Activated T-cell treated with anti-CD3 and anti-CD28 coated beads for 4 hours (primary cell): Measurements from ENCODE around the gene MRPS5.

Source experiments
- DNase-seq: peaks from one replicate; pipeline ENCODE4 v3.0.0-alpha.2; 2020

Gene MRPS5

DNA sequence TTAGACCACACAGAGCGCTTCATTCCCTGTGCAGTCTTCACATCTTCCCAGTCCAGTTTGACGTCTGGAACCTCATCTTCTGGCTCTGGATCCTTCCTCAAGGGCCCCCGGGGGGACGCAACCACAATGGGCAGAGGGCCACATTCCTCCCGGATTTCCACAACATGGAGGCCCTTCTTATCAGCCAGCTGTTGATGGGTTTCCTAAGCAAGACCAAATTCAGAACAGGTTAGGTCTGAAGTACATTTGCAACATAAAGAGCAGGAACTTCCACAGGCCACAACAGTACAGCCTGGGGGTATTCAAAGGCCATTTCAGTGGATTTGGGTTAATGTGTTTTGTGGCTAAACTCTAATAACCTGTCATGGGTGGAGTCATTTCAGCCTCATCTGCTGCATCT, 34.2 kb downstream of the MRPS5 start:
- DNase-seq, result no peak

- no peak for DNase-seq
Observed at GRCh38 chr2:95086017-95086416, 35.6 kb downstream of the MRPS5 start.

DNA sequence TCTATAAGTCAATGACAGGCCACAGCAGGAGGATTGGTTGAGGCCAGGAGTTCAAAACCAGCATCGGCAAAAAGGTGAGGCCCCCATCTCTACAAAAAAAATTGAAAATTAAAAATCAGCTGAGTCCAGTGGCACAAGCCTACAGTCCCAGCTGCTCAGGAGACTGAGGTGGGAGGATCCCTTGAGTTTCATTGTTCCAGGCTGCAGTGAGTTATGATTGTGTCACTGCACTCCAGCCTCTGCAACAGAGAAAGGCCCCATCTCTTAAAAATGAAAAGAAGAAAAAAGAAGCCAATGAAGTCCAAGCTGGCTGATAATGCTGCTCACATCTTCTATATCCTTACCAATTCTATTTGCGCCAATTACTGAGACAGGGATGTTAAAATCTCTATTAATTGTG, 39.1 kb downstream of the MRPS5 start:
- no peak for DNase-seq

DNA sequence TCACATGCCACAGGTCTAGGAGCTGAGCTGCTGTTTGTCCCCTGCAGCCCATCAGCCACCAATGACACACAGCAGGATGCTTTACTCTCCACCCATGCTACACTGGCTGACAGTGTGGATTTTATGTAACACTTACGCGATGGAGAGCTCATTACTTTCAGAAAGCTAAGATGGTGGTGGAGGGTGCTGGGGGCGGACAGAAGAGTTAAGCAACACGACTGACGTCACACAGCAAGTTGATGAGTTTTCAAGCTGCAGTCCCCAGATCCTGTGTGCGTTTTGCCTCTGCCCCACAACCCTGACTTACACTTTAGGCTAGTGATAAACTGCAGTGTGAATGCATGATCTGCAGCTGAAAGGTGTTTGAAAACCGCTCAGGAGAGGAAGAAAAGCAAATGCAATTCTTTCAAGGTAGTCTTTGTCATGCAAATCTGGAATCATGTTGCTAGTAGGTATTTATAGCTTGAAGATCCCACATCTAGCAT, 42.4 kb downstream of the MRPS5 start:
- no peak for DNase-seq

GRCh38 chr2:95077861-95078603, 43.6 kb downstream of the MRPS5 start:
- no peak for DNase-seq

DNA sequence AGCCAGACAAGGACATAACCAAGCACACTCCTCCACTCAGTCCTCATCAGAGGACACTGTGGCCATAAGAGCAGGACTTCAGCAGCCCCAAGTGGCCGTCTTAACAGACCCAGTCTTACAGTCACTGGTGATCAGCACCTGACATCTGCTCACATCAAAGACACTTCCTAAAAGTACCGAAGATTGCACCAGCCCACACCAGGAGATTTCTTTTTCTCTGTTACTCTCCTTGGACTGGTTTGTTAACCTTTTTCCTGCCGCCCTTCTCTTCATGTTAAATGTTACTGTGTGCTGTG, 44.1 kb downstream of the MRPS5 start:
- DNase-seq, result no peak

DNA sequence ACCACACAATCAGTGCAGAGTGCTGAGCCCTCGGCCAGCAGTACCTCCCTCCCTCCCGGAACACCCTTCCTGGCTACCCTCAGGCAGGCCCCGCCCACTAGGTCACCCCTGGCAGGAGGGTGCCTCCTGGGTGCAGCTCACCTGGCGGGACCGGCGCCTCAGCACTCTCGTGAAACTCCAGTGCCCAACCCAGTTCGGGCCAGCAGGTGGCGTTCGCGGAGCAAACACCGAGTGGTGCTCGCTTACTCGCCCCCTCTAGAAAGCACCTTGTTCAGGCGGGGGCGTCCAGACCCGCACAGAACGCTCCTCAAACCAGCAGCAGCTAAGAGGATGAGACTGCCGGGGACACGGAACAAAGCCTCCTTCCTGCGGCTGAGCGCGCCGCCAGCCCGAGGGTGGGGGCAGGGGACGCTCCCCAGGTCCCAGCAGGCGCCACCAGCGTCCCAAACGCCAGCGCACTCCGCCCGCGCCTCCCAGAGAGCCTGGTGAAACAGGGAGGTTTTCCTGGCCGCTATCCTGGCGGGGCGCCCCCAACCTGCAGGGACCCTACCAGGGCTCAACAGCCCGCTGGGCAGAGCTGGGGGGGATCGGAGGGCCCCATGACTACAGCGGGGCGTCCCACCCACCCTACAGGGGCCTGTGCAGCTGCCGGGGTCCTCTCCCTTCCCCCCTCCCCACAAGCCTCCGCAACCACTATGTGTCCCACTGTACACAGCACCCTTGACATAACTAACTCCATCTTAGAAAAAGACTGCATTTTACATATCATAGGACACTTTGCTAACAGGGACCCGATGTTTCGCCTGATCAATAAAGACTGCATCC, 44.7 kb downstream of the MRPS5 start:
- DNase-seq, result peak; percentile 87

- DNase-seq, result no peak
Observed at GRCh38 chr2:95075440-95076132, 46.0 kb downstream of the MRPS5 start.

DNA sequence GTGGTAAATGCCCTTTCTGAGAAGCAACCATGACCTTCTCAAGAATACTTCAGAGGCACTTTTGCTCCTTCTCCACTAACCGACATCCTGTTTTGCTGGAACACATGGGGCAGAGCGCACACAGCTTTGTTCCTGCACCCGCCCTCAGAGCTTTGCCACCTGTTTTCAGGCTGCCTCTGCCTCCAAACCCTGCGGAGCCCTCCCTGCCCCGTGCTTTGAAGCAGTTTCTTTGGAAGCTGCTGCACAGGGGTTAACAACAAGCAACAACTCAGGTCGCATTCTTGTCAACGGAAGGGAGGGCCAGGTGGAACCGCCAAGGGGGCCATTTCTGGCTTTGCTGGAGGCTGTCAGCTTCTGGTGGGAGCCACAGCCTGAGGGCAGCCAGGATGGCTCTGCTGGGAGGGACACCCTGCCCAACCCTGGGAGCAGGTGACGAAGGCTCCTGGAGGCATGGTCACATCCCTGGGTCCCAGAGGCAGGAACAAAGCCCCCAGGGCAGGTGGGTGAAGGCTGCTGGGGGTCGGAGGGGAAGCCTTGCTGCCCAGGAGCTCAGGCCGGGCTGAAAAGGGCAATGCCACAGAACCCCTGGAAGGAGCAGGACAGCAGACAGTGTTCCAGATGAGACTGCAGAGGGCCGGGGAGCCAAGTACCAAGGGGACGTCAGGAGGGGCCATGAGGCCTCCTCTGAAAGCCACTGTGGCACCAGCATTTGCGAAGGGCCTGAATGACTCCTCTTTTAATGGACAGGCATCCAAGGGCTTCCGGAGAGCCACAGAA, 46.8 kb downstream of the MRPS5 start:
- DNase-seq, result peak; percentile 36

GRCh38 chr2:95073856-95074662, 47.5 kb downstream of the MRPS5 start:
- DNase-seq, result no peak

DNA sequence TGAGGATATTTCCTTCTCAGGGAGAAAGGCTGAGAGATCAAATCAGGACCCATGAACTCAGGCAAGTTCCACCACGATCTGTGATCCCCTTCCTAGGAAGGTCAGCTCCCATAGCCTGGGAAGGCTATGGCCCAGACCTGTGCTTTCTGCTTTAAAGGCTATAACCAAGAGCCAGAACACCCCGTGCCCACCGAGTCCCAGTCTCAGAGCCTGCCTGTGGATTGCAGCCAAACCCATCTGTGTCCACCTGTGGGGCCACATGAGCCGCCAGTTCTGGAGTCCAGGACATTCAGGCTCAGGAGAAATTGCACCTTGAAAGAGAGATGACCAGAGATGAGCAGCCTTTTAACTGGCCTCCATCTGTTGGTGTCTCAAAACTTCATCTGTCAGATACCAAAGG, 49.2 kb downstream of the MRPS5 start:
- DNase-seq, result no peak

DNA sequence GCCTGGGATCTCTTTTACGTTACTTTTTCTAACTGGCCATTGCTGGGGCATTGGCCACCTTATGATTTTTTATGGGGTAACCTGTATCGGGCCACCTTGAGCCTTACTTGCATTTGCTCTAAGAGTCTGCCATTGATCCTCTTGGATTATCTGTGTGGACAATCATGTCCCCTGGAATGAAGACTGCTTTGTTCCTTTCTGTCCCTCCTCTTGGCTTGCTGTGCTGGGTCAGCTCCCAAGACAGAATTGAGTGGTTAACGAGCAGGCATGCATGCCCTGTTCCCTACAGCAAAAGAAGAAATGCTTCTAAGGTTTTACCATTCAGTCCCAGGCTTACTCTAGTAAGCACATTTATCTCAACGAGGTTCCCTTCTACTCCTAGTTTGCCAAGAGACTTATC, 49.8 kb downstream of the MRPS5 start:
- DNase-seq, result no peak

DNA sequence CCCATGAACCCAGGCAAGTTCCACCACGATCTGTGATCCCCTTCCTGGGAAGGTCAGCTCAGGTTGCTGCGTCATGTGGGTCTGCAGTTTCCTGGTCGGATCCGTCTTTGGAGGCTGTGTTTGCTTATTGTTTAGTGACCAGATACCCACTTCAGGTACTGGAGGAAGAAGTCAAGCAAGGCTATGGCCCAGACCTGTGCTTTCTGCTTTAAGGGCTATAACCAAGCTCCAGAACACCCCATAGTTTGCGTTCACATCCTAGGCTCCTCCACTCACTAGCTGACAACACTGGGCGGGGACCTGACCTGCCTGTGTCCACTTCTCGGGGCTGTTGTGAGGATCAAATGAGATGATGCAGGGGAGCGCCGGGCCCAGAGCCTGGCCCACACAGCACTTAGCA, 52.1 kb downstream of the MRPS5 start:
- DNase-seq, result no peak

DNA sequence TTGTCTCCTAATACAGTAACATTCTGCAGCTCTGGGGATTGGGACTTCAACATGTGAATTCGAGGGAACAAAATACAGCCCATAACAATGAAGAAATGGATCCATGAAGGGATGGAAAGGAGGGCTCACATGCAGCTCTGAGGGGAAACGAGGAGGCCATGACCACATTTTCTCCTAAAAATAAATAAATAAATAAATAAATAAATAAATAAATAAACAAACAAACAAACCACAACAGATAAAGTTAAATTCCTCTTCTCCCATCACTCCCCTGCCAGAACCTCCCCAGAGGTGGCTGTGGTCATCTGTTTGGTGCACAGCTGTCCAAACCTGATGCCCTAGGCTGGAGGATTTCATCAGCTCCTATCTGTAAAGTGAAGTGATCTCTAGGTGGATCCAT, 53.4 kb downstream of the MRPS5 start:
- DNase-seq, result no peak

- no peak for DNase-seq
Observed at GRCh38 chr2:95063086-95063958, 58.3 kb downstream of the MRPS5 start.

DNA sequence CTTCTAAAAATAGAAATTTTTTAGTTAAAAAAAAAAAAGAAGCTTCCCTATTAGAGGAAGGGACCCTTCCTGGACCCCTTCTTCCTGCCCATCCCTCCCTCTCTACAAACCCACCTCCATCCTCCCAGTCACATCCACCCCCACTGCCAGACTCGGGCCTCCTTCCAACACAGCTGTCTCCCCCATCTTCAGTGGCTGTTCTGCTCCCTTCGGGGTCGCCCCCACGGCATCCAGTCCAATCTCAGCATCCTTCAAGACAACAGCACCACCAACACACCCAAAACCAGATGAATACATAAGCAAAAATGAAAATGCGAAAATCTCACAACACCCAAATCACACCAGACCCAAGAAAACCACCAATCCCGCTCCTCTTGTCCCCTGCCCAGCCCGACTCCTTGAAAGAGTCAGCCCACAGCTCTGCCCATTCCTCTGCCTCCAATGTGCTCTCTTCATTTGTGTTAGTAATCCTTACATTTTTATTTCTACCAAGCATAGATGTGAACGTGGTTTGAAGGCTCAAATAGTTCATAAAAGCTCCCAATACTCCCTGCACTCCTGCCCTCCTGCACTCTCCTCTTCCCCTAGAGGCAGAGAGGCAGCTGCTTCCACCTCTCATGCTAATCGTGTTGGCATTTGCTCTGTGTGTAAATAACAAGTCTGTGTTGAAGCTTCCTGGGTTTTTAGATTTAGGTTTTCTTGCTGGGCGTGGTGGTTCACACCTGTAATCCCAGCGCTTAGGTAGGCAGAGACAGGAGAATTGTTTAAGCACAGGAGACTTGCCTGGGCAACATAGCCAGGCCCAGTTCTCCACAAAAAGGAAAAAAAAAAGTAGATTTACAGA, 59.1 kb downstream of the MRPS5 start:
- no peak for DNase-seq

GRCh38 chr2:95061601-95062183, 59.9 kb downstream of the MRPS5 start:
- no peak for DNase-seq

GRCh38 chr2:95061119-95061512, 60.5 kb downstream of the MRPS5 start:
- no peak for DNase-seq

GRCh38 chr2:95060446-95061118, 61.0 kb downstream of the MRPS5 start:
- no peak for DNase-seq
